Gastroesophageal sphincter (tissue), 3 donors: ENCODE measurements around the gene SDK1.

Experiments
- EP300 ChIP-seq: sonication (generic); formaldehyde crosslinking; IDR thresholded peaks from one replicate; pipeline ENCODE4 v1.6.1; 2017; ENCODE audit warnings: antibody characterized with exemption, mild to moderate bottlenecking
- POLR2A ChIP-seq, 2 donors: fragments of 450-650 bp; IDR thresholded peaks; one replicate each; pipeline ENCODE4 v1.6.1; 2017; ENCODE audit warnings: antibody characterized with exemption in 2 of 2, mild to moderate bottlenecking in 2 of 2, moderate library complexity in 1 of 2
- POLR2AphosphoS5 ChIP-seq: sonication (generic); formaldehyde crosslinking; IDR thresholded peaks from one replicate; pipeline ENCODE4 v1.6.1; 2017; ENCODE audit warnings: antibody characterized with exemption
- TF ChIP-seq, protein P1 (sequence below), 4 experiments: fragments of 200-600 bp in 2 of 4; fragments of 450-650 bp in 2 of 4; sonication (generic) in 1 of 4; IDR thresholded peaks; one replicate each; pipeline ENCODE4 v1.5.1; 2017 to 2019; ENCODE audit warnings: antibody characterized with exemption in 4 of 4, mild to moderate bottlenecking in 2 of 4, moderate library complexity in 2 of 4

- TF ChIP-seq, protein P1, sequence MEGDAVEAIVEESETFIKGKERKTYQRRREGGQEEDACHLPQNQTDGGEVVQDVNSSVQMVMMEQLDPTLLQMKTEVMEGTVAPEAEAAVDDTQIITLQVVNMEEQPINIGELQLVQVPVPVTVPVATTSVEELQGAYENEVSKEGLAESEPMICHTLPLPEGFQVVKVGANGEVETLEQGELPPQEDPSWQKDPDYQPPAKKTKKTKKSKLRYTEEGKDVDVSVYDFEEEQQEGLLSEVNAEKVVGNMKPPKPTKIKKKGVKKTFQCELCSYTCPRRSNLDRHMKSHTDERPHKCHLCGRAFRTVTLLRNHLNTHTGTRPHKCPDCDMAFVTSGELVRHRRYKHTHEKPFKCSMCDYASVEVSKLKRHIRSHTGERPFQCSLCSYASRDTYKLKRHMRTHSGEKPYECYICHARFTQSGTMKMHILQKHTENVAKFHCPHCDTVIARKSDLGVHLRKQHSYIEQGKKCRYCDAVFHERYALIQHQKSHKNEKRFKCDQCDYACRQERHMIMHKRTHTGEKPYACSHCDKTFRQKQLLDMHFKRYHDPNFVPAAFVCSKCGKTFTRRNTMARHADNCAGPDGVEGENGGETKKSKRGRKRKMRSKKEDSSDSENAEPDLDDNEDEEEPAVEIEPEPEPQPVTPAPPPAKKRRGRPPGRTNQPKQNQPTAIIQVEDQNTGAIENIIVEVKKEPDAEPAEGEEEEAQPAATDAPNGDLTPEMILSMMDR (IDR thresholded peaks at IDR 0.05): no peak
- TF ChIP-seq POLR2A (IDR thresholded peaks at IDR 0.05): no peak
- TF ChIP-seq EP300: no peak
- TF ChIP-seq POLR2AphosphoS5: no peak
These were observed 978.2 kb downstream of the SDK1 start for GRCh38 chr7:4279216-4279615.
